ENCODE data around the gene RALGAPA2.

Gene RALGAPA2

GRCh38 chr20:20747298-20747697, 34.9 kb upstream of the RALGAPA2 start:
- H3K4me3 ChIP-seq (replicated peaks; ENCODE audit: insufficient read depth, low read length): no peak overlapping the region
- no peak for DNase-seq (ENCODE audit: low read depth in 1 of 2, low spot score in 1 of 2)
- no peak overlapping the region for H3K27ac ChIP-seq (replicated peaks)
- no peak for TF ChIP-seq GABPA (IDR thresholded peaks at IDR 0.05; ENCODE audit: low read depth)
- TF ChIP-seq CTCF (IDR thresholded peaks at IDR 0.05; ENCODE audit: insufficient read depth, low read length): no peak
- TF ChIP-seq POLR2AphosphoS5 (IDR thresholded peaks at IDR 0.05; ENCODE audit: low read depth): no peak
- no peak for TF ChIP-seq REST (IDR thresholded peaks at IDR 0.05; ENCODE audit: insufficient replicate concordance, low read depth)
- no peak for TF ChIP-seq SPI1 (IDR thresholded peaks at IDR 0.05; ENCODE audit: borderline replicate concordance, low read depth)
- H3K27me3 ChIP-seq (ENCODE audit: insufficient read depth, poor library complexity, severe bottlenecking): no peaks in the 10 kb centered on the region

- TF ChIP-seq CTCF (IDR thresholded peaks at IDR 0.05; ENCODE audit: insufficient read depth, low read length) (no peak), SPI1 (IDR thresholded peaks at IDR 0.05; ENCODE audit: borderline replicate concordance, low read depth) (no peak), REST (IDR thresholded peaks at IDR 0.05; ENCODE audit: insufficient replicate concordance, low read depth) (no peak), POLR2AphosphoS5 (IDR thresholded peaks at IDR 0.05; ENCODE audit: low read depth) (no peak), GABPA (IDR thresholded peaks at IDR 0.05; ENCODE audit: low read depth) (no peak)
- H3K27ac ChIP-seq (replicated peaks): peak overlapping the region; percentile 95
- H3K4me3 ChIP-seq (replicated peaks; ENCODE audit: insufficient read depth, low read length): no peak overlapping the region
- H3K27me3 ChIP-seq (ENCODE audit: insufficient read depth, poor library complexity, severe bottlenecking): no peaks in the 10 kb centered on the region
- no peak for DNase-seq (ENCODE audit: low read depth in 1 of 2, low spot score in 1 of 2)
Observed at GRCh38 chr20:20744170-20744725, 31.8 kb upstream of the RALGAPA2 start.

- TF ChIP-seq SPI1 (IDR thresholded peaks at IDR 0.05; ENCODE audit: borderline replicate concordance, low read depth) (peak; percentile 49; the same call in 1 of the 2 replicates), CTCF (IDR thresholded peaks at IDR 0.05; ENCODE audit: insufficient read depth, low read length) (no peak), POLR2AphosphoS5 (IDR thresholded peaks at IDR 0.05; ENCODE audit: low read depth) (peak; percentile 70), REST (IDR thresholded peaks at IDR 0.05; ENCODE audit: insufficient replicate concordance, low read depth) (no peak), GABPA (IDR thresholded peaks at IDR 0.05; ENCODE audit: low read depth) (no peak)
- H3K27ac ChIP-seq (replicated peaks): peak overlapping the region; percentile 95
- H3K27me3 ChIP-seq (ENCODE audit: insufficient read depth, poor library complexity, severe bottlenecking): no peaks in the 10 kb centered on the region
- H3K4me3 ChIP-seq (replicated peaks; ENCODE audit: insufficient read depth, low read length): no peak overlapping the region
- DNase-seq (ENCODE audit: low read depth in 1 of 2, low spot score in 1 of 2): peak in 1 of 2 experiments; percentile 91
Observed at GRCh38 chr20:20743511-20744169, 31.2 kb upstream of the RALGAPA2 start.

Data from HL-60 (cell line).